Kidney tubule cell (primary cell): ENCODE data around the gene DRD4.

Experiments used
- DNase-seq: peaks from one replicate; pipeline ENCODE4 v3.0.0-alpha.2; 2018; ENCODE audit warnings: low spot score

The DRD4 gene

GRCh38 chr11:610146-610801 lies 26.8 kb upstream of the DRD4 start:
- DNase-seq: no peak

- DNase-seq: no peak
Observed at GRCh38 chr11:611001-611996, 25.8 kb upstream of the DRD4 start.

GRCh38 chr11:612201-612960 lies 24.7 kb upstream of the DRD4 start:
- peak; percentile 46 for DNase-seq

- DNase-seq: no peak
Observed at GRCh38 chr11:612961-613300, 24.1 kb upstream of the DRD4 start.

- DNase-seq: peak; percentile 64
Observed at GRCh38 chr11:613369-613968, 23.6 kb upstream of the DRD4 start.

- DNase-seq: no peak
Observed at GRCh38 chr11:614021-614622, 22.9 kb upstream of the DRD4 start.

GRCh38 chr11:614623-615503 lies 22.2 kb upstream of the DRD4 start:
- DNase-seq: peak; percentile 34

- DNase-seq: peak; percentile 93
Observed at GRCh38 chr11:615504-616319, 21.4 kb upstream of the DRD4 start, which contains the start of gene IRF7. Gene IRF7, minus strand, starts transcription at chr11:615950. Its CDS starts 586 bp downstream, at chr11:615364.

- no peak for DNase-seq
Observed at GRCh38 chr11:616320-617198, 20.5 kb upstream of the DRD4 start.

- DNase-seq: no peak
Observed at GRCh38 chr11:617199-617911, 19.7 kb upstream of the DRD4 start.

GRCh38 chr11:617912-618682 lies 19.0 kb upstream of the DRD4 start:
- no peak for DNase-seq

GRCh38 chr11:618856-619627 lies 18.0 kb upstream of the DRD4 start:
- DNase-seq: no peak

GRCh38 chr11:619628-620050 lies 17.4 kb upstream of the DRD4 start:
- no peak for DNase-seq

- no peak for DNase-seq
Observed at GRCh38 chr11:620201-620600, 16.9 kb upstream of the DRD4 start.

- no peak for DNase-seq
Observed at GRCh38 chr11:620935-621814, 15.9 kb upstream of the DRD4 start.
